CD14-positive monocyte (primary cell): ENCODE results near the gene TNIK. TPM values are rescaled to one million over a fixed set of nuclear protein-coding genes. Genes with fewer than 3 reads are reported as not detected.

Experiments used
- DNase-seq, 3 donors: peaks; one replicate each; pipeline ENCODE4 v3.0.0-alpha.2; 2011 to 2022
- H2AFZ ChIP-seq: 2 replicates; pipeline ENCODE4 v1.6.0; 2012; ENCODE audit warnings: mild to moderate bottlenecking, low read depth, low read length, inconsistent platforms; ENCODE audit not compliant: insufficient read depth, poor library complexity, severe bottlenecking
- H3K27ac ChIP-seq, 2 donors: 1 replicate in 1 of 2; 2 replicates in 1 of 2; pipeline ENCODE4 v1.5.1; 2012 to 2013; ENCODE audit warnings: low read length in 2 of 2, control low read depth in 1 of 2, inconsistent platforms in 1 of 2, low read depth in 1 of 2, mild to moderate bottlenecking in 1 of 2
- H3K27me3 ChIP-seq, 2 donors: one replicate each; pipeline versions ENCODE4 v1.6.0 to v1.6.1; 2011 to 2013; ENCODE audit warnings: low read length in 2 of 2; ENCODE audit not compliant: control insufficient read depth in 2 of 2, insufficient read depth in 2 of 2
- H3K36me3 ChIP-seq, 2 donors: replicated peaks in 1 of 2; 1 replicate in 1 of 2; 2 replicates in 1 of 2; pipeline versions ENCODE4 v1.5.1 to v1.6.1; 2012 to 2013; ENCODE audit warnings: low read length in 2 of 2, control low read depth in 1 of 2, inconsistent platforms in 1 of 2, mild to moderate bottlenecking in 1 of 2; ENCODE audit not compliant: insufficient read depth in 2 of 2, control insufficient read depth in 1 of 2
- H3K4me1 ChIP-seq, 2 donors: 1 replicate in 1 of 2; 2 replicates in 1 of 2; pipeline versions ENCODE4 v1.5.1 to v1.6.1; 2012 to 2013; ENCODE audit warnings: low read length in 2 of 2, control low read depth in 1 of 2, inconsistent platforms in 1 of 2, mild to moderate bottlenecking in 1 of 2, moderate library complexity in 1 of 2; ENCODE audit not compliant: insufficient read depth in 2 of 2, control insufficient read depth in 1 of 2
- H3K4me2 ChIP-seq: replicated peaks from 2 replicates; pipeline ENCODE3; 2012; ENCODE audit warnings: low read length, moderate library complexity, mild to moderate bottlenecking; ENCODE audit not compliant: poor library complexity, severe bottlenecking; ENCODE audit errors: extremely low read depth
- H3K4me3 ChIP-seq, 3 experiments: fragments of 200-600 bp in 1 of 3; sonication (generic) in 1 of 3; replicated peaks in 1 of 3; 1 replicate in 2 of 3; 2 replicates in 1 of 3; pipeline ENCODE4 v1.5.1; 2011 to 2013; ENCODE audit warnings: low read length in 3 of 3, mild to moderate bottlenecking in 3 of 3, control low read depth in 2 of 3, low read depth in 2 of 3, inconsistent platforms in 1 of 3, moderate library complexity in 1 of 3
- H3K79me2 ChIP-seq: 2 replicates; pipeline ENCODE4 v1.6.0; 2012; ENCODE audit warnings: mild to moderate bottlenecking, control low read depth, inconsistent platforms, low read length, moderate library complexity; ENCODE audit not compliant: insufficient read depth
- H3K9ac ChIP-seq: 2 replicates; pipeline ENCODE4 v1.6.0; 2017; ENCODE audit warnings: low read length, mild to moderate bottlenecking; ENCODE audit not compliant: insufficient read depth, poor library complexity, severe bottlenecking
- H3K9me3 ChIP-seq, 2 donors: replicated peaks in 1 of 2; 1 replicate in 1 of 2; 2 replicates in 1 of 2; pipeline versions ENCODE4 v1.5.1 to v1.6.1; 2012 to 2013; ENCODE audit warnings: low read length in 2 of 2, control low read depth in 1 of 2; ENCODE audit not compliant: control insufficient read depth in 1 of 2, insufficient read depth in 1 of 2
- H4K20me1 ChIP-seq: 2 replicates; pipeline ENCODE4 v1.6.0; 2012; ENCODE audit warnings: mild to moderate bottlenecking, low read length, control low read depth, moderate library complexity; ENCODE audit not compliant: insufficient read depth
- H3K27ac Mint-ChIP-seq, 7 donors: one replicate each; pipeline ENCODE4 v1.8.0; 2020; ENCODE audit warnings: mild to moderate bottlenecking in 7 of 7, mixed read lengths in 7 of 7, moderate library complexity in 6 of 7, inconsistent platforms in 2 of 7
- H3K27me3 Mint-ChIP-seq, 3 donors: one replicate each; pipeline ENCODE4 v1.8.0; 2021 to 2022; ENCODE audit warnings: low read depth in 3 of 3, mild to moderate bottlenecking in 3 of 3, mixed read lengths in 3 of 3, moderate library complexity in 3 of 3, inconsistent platforms in 1 of 3
- H3K36me3 Mint-ChIP-seq, 2 donors: one replicate each; pipeline ENCODE4 v1.8.0; 2020; ENCODE audit warnings: mixed read lengths in 2 of 2, inconsistent platforms in 1 of 2, mild to moderate bottlenecking in 1 of 2
- H3K4me1 Mint-ChIP-seq: one replicate; pipeline ENCODE4 v1.8.0; 2020; ENCODE audit warnings: mild to moderate bottlenecking, mixed read lengths
- H3K4me3 Mint-ChIP-seq, 2 donors: one replicate each; pipeline ENCODE4 v1.8.0; 2020; ENCODE audit warnings: mild to moderate bottlenecking in 2 of 2, mixed read lengths in 2 of 2, moderate library complexity in 1 of 2
- H3K9me3 Mint-ChIP-seq, 7 donors: one replicate each; pipeline ENCODE4 v1.8.0; 2020 to 2022; ENCODE audit warnings: mixed read lengths in 7 of 7, mild to moderate bottlenecking in 6 of 7, moderate library complexity in 6 of 7, inconsistent platforms in 2 of 7
- CTCF ChIP-seq: fragments of 200-600 bp; IDR thresholded peaks from one replicate; pipeline ENCODE4 v1.8.0; 2022; ENCODE audit warnings: antibody characterized with exemption, mild to moderate bottlenecking
- WGBS: methylation state at CpG from one replicate; pipeline ENCODE4 v1.1.5; 2013; ENCODE audit warnings: missing lambda C conversion rate; ENCODE audit not compliant: insufficient coverage; 5-methylcytosine and 5-hydroxymethylcytosine counted together
- intact Hi-C, 2 donors: fragments of 100-400 bp; cut with micrococcal nuclease; formaldehyde crosslinking; loops; one replicate each; pipeline versions ENCODE4 v1.15.0 to v1.15.1; 2023
- polyA plus RNA-seq, 3 donors: library from polyadenylated mRNA; depleted of rRNA in 1 of 3; unstranded in 2 of 3; stranded (reverse) in 1 of 3; fragments of 300-500 nt in 2 of 3; fragments of >200 nt in 1 of 3; fragmentation: Illumina TruSeq in 2 of 3; gene quantifications; 1 replicate in 2 of 3; 2 replicates in 1 of 3; pipeline ENCODE4 v1.2.3, GENCODE V29; 2012 to 2021

TNIK gene
- polyA plus RNA-seq, 3 donors: 0.36 to 1.8 (median 0.75) TPM

- H3K9me3 ChIP-seq: no peaks in the 10 kb centered on the region
- H3K36me3 ChIP-seq: no peaks in the 10 kb centered on the region
- no peak overlapping the region for H3K9ac ChIP-seq
- Mint-ChIP-seq H3K27ac (no peak overlapping the region), H3K9me3 (peaks cover 0 to 8% (median 0%) of the 10 kb centered on the region in 7 donors), H3K4me3 (no peak overlapping the region), H3K27me3 (peaks cover 0 to 1% (median 0%) of the 10 kb centered on the region in 3 donors), H3K4me1 (no peaks in the 10 kb centered on the region), H3K36me3 (no peaks in the 10 kb centered on the region)
- no peak overlapping the region for H3K4me2 ChIP-seq
- no peaks in the 10 kb centered on the region for H4K20me1 ChIP-seq
- H3K79me2 ChIP-seq: no peaks in the 10 kb centered on the region
- no peak overlapping the region for H2AFZ ChIP-seq
- H3K4me3 ChIP-seq: no peak overlapping the region
- H3K4me1 ChIP-seq: no peaks in the 10 kb centered on the region
- WGBS: 88% methylated on average over 1 of the region's 2 CpGs
- no peak for DNase-seq
- H3K27me3 ChIP-seq: no peaks in the 10 kb centered on the region
- no peak overlapping the region for H3K27ac ChIP-seq
- TF ChIP-seq CTCF: no peak
- intact Hi-C loops: no loop called here
Observed at GRCh38 chr3:171064461-171064860, 395.7 kb downstream of the TNIK start.

GRCh38 chr3:171061749-171062148 is 398.5 kb downstream of the TNIK start:
- no peak for TF ChIP-seq CTCF

More at GRCh38 chr3:171061749-171062148, 398.5 kb downstream of the TNIK start:
- Histone ChIP-seq H3K27ac (no peak overlapping the region), H3K79me2 (no peaks in the 10 kb centered on the region), H3K9me3 (no peaks in the 10 kb centered on the region), H2AFZ (no peak overlapping the region), H3K4me2 (no peak overlapping the region), H3K36me3 (no peaks in the 10 kb centered on the region), H4K20me1 (no peaks in the 10 kb centered on the region), H3K4me1 (no peaks in the 10 kb centered on the region), H3K9ac (no peak overlapping the region), H3K27me3 (no peaks in the 10 kb centered on the region), H3K4me3 (no peak overlapping the region)
- Mint-ChIP-seq H3K9me3 (peaks cover 0 to 8% (median 0%) of the 10 kb centered on the region in 7 donors), H3K27ac (no peak overlapping the region), H3K4me1 (no peaks in the 10 kb centered on the region), H3K36me3 (no peaks in the 10 kb centered on the region), H3K27me3 (no peaks in the 10 kb centered on the region), H3K4me3 (no peak overlapping the region)
- intact Hi-C loops: no loop called here
- no CpG with 5 or more reads among the region's 1 CpG for WGBS
- DNase-seq: no peak
